Activated CD4-positive, alpha-beta memory T cell treated with anti-CD3 and anti-CD28 coated beads, Interleukin-2, amount 10 ng/mL, durations not matched to agents 7 days and 5 days (primary cell): ENCODE data around the gene BLCAP. TPM values are rescaled to one million over a fixed set of nuclear protein-coding genes. Genes with fewer than 3 reads are reported as not detected.
"Not testable (repeated sequence)": the region's sequence is repeated elsewhere in the genome, so short reads cannot be mapped to it uniquely, and the experiment has no call there.

Experiments
- CTCF ChIA-PET: fragments of 350-600 bp; sonication (Branson Sonifier 250); formaldehyde crosslinking; loops from one replicate; lab custom pipeline; 2021; ENCODE audit warnings: antibody characterized with exemption, inconsistent platforms; lab: Charles Lee
- POLR2A ChIA-PET: fragments of 350-600 bp; sonication (Branson Sonifier 250); formaldehyde crosslinking; loops from one replicate; lab custom pipeline; 2021; ENCODE audit warnings: antibody characterized with exemption; lab: Charles Lee
- DNase-seq: peaks from one replicate; pipeline ENCODE4 v3.0.0-alpha.2; 2020
- H3K27ac Mint-ChIP-seq: one replicate; pipeline ENCODE4 v1.8.0; 2021; ENCODE audit warnings: mild to moderate bottlenecking, mixed read lengths
- H3K27me3 Mint-ChIP-seq: one replicate; pipeline ENCODE4 v1.8.0; 2021; ENCODE audit warnings: mixed read lengths
- H3K36me3 Mint-ChIP-seq: one replicate; pipeline ENCODE4 v1.8.0; 2021; ENCODE audit warnings: low read depth, mixed read lengths
- H3K4me1 Mint-ChIP-seq: one replicate; pipeline ENCODE4 v1.8.0; 2021; ENCODE audit warnings: mixed read lengths
- H3K4me3 Mint-ChIP-seq: one replicate; pipeline ENCODE4 v1.8.0; 2021; ENCODE audit warnings: mild to moderate bottlenecking, mixed read lengths
- H3K9me3 Mint-ChIP-seq: one replicate; pipeline ENCODE4 v1.8.0; 2021; ENCODE audit warnings: mixed read lengths
- total RNA-seq, 2 experiments: library from RNA; stranded (reverse); gene quantifications; one replicate each; pipeline ENCODE4 v1.2.3, GENCODE V29; 2021

The BLCAP gene
- total RNA-seq, 2 experiments from 2014 or later, result 37.7 to 39.4 TPM

GRCh38 chr20:37494796-37495195, 32.9 kb downstream of the BLCAP start:
- ChIA-PET POLR2A (no interaction called here), CTCF (interaction anchor here (0.6 kb wide), 1 partner anchor 511 kb away, joined by 3 read pairs; no protein-coding TSS in a partner anchor)

GRCh38 chr20:37494301-37494700, 33.4 kb downstream of the BLCAP start:
- Mint-ChIP-seq H3K36me3 (peaks cover 4% of the 10 kb centered on the region), H3K9me3 (no peaks in the 10 kb centered on the region), H3K4me3 (no peak overlapping the region), H3K4me1 (peaks cover 7% of the 10 kb centered on the region), H3K27me3 (no peaks in the 10 kb centered on the region), H3K27ac (no peak overlapping the region)
- CTCF ChIA-PET, result interaction anchor here (0.6 kb wide), 1 partner anchor 511 kb away, joined by 3 read pairs; no protein-coding TSS in a partner anchor
- no peak for DNase-seq
- POLR2A ChIA-PET, result no interaction called here

More at GRCh38 chr20:37494796-37495195, 32.9 kb downstream of the BLCAP start:
- no peaks in the 10 kb centered on the region for H3K27me3 Mint-ChIP-seq
- DNase-seq, result no peak
- no peak overlapping the region for H3K4me3 Mint-ChIP-seq
- H3K9me3 Mint-ChIP-seq, result no peaks in the 10 kb centered on the region
- peaks cover 4% of the 10 kb centered on the region for H3K36me3 Mint-ChIP-seq
- peaks cover 7% of the 10 kb centered on the region for H3K4me1 Mint-ChIP-seq
- no peak overlapping the region for H3K27ac Mint-ChIP-seq

GRCh38 chr20:37492945-37493344, 34.7 kb downstream of the BLCAP start:
- Mint-ChIP-seq H3K36me3 (peaks cover 4% of the 10 kb centered on the region), H3K9me3 (no peaks in the 10 kb centered on the region)
- POLR2A ChIA-PET, result no interaction called here

GRCh38 chr20:37492096-37492625, 35.5 kb downstream of the BLCAP start:
- no peak for DNase-seq
- Mint-ChIP-seq H3K9me3 (no peaks in the 10 kb centered on the region), H3K27ac (no peak overlapping the region), H3K4me1 (peaks cover 7% of the 10 kb centered on the region), H3K36me3 (peaks cover 4% of the 10 kb centered on the region), H3K27me3 (peaks cover 3% of the 10 kb centered on the region), H3K4me3 (no peak overlapping the region)
- ChIA-PET POLR2A (no interaction called here), CTCF (no interaction called here)

More at GRCh38 chr20:37492945-37493344, 34.7 kb downstream of the BLCAP start:
- CTCF ChIA-PET, result no interaction called here
- Mint-ChIP-seq H3K27ac (no peak overlapping the region), H3K4me1 (peaks cover 7% of the 10 kb centered on the region), H3K27me3 (no peaks in the 10 kb centered on the region), H3K4me3 (no peak overlapping the region)
- DNase-seq, result no peak

DNA sequence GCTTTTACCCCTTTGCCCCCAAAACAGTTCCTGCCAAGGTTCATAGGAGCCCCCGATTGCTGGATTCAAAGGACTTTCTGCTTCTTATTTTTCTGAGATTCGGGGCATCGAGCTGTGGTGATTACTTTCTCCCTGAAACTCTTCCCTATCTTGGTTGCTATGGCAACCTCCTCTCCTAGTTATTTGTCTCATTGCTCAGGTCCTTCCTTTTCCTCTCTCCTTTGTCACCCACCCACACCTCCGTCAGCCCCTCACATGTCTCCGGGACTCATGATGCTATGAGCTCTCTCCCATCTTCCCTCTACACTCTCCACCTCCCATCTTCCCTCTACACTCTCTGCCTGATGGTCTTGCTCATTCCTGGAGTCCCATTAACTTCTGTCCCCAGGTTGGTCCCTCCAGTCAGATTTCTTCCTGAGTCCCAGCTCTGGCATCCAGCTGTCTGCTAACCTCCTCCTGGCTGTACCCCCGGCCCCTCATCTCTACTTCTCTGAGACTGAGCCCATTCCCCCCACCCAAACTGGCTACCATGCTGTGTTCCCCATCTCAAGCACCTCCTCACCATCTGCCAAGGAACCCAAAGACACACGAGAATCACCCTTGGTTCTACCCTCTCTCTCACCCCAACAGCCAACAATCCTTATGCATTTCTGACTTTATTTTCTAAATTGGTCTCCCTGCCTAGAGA, 36.9 kb downstream of the BLCAP start:
- no peak for DNase-seq
- CTCF ChIA-PET, result no interaction called here
- peaks cover 4% of the 10 kb centered on the region for H3K36me3 Mint-ChIP-seq
- H3K27me3 Mint-ChIP-seq, result peaks cover 5% of the 10 kb centered on the region
- no peak overlapping the region for H3K27ac Mint-ChIP-seq
- no peaks in the 10 kb centered on the region for H3K9me3 Mint-ChIP-seq
- H3K4me1 Mint-ChIP-seq, result peaks cover 7% of the 10 kb centered on the region
- POLR2A ChIA-PET, result no interaction called here
- H3K4me3 Mint-ChIP-seq, result no peak overlapping the region

- POLR2A ChIA-PET, H3K27ac Mint-ChIP-seq, CTCF ChIA-PET, H3K4me1 Mint-ChIP-seq, DNase-seq, H3K9me3 Mint-ChIP-seq, H3K4me3 Mint-ChIP-seq, H3K36me3 Mint-ChIP-seq: not testable (repeated sequence)
- H3K27me3 Mint-ChIP-seq, result peaks cover 23% of the 10 kb centered on the region
These were observed 41.5 kb downstream of the BLCAP start for GRCh38 chr20:37486209-37486608.

DNA sequence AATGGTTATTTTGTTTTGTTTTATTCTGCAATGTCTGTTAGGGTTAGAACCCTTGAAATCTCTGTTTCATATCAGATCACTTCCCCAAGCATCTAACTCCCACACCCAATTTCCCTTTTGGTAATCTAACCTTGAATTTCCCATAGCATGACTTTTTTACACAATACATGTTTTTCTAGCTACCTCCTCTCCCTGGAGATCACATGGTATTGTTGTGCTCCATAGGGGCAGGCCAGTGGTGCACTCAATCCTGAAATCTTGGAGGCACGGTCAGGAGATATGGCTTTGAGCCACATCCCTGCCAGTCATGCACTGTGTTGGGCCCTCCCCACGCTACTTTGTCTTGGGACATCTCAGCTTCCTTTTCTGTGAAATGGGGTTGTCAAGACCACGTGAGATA, 43.3 kb downstream of the BLCAP start:
- Mint-ChIP-seq H3K27me3 (peaks cover 26% of the 10 kb centered on the region), H3K36me3 (no peaks in the 10 kb centered on the region), H3K27ac (no peak overlapping the region), H3K4me3 (no peak overlapping the region), H3K9me3 (no peaks in the 10 kb centered on the region), H3K4me1 (peaks cover 2% of the 10 kb centered on the region)
- POLR2A ChIA-PET, result no interaction called here
- DNase-seq, result no peak
- CTCF ChIA-PET, result no interaction called here

DNA sequence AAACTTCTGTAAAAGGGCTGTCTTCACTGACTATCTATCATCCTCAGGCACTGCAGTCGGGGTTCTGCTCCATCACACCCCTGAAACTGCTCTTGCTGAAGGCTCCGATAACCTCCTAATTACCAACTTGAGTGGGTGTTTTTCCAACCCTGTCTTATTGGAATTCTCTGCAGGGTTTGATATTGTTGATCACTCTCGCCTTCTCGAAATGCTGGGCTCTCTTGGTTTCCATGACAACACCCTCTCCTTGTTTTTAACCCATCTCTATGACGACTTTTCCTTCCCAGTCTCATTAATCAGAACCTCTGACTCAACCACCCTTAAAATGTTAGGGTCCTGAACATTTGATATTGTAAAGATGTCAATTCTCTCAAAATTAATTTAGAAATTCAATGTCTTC, 46.1 kb downstream of the BLCAP start:
- ChIA-PET CTCF (interaction anchor here (1.1 kb wide), 1 partner anchor 286 kb away, joined by 3 read pairs; no protein-coding TSS in a partner anchor), POLR2A (no interaction called here)
- Mint-ChIP-seq H3K36me3 (no peaks in the 10 kb centered on the region), H3K9me3 (no peaks in the 10 kb centered on the region), H3K4me1 (peaks cover 2% of the 10 kb centered on the region), H3K27me3 (peaks cover 28% of the 10 kb centered on the region), H3K27ac (no peak overlapping the region), H3K4me3 (no peak overlapping the region)
- DNase-seq, result no peak

- DNase-seq, result no peak
- H3K9me3 Mint-ChIP-seq, result no peaks in the 10 kb centered on the region
- H3K4me1 Mint-ChIP-seq, result peaks cover 2% of the 10 kb centered on the region
- POLR2A ChIA-PET, result no interaction called here
- CTCF ChIA-PET, result no interaction called here
- no peaks in the 10 kb centered on the region for H3K36me3 Mint-ChIP-seq
- no peak overlapping the region for H3K27ac Mint-ChIP-seq
- H3K4me3 Mint-ChIP-seq, result no peak overlapping the region
- peaks cover 29% of the 10 kb centered on the region for H3K27me3 Mint-ChIP-seq
These were observed 46.8 kb downstream of the BLCAP start for GRCh38 chr20:37480919-37481318.

DNA sequence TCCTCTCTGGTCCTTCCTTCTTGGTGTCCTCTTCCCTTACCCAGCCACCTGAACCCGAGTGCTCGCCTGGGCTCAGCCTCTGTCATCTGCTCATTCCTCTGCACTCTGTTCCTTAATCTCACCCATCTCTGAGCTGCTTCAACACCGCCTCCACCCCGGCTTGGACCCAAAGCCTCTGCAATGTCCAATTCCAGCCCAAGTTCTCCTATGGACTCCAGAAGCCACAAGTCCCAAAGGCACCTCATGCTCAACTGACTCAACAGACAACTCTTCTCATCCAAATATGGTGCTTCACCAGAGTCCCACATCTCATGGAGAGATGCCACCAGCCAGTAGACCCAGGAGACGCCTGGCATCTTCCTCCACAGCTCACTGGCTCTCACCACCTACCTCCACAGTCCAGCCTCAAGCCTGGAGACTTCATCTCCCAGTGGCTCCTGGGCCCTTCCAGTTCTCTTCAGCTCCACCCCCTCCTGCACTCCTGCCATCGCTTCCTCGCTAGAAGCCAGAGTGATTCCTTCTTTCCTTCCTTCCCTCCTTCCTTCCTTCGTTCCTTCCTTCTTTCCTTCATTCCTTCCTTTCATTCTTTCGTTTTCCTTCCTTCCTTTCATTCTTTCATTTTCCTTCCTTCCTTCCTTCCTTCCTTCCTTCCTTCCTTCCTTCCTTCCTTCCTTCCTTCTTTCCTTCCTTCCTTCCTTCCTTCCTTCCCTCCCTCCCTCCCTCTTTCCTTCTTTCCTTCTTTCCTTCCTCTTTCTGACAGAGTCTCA, 47.6 kb downstream of the BLCAP start:
- ChIA-PET CTCF (no interaction called here), POLR2A (no interaction called here)
- Mint-ChIP-seq H3K9me3 (no peaks in the 10 kb centered on the region), H3K4me1 (peaks cover 2% of the 10 kb centered on the region), H3K4me3 (no peak overlapping the region), H3K36me3 (no peaks in the 10 kb centered on the region), H3K27me3 (peaks cover 30% of the 10 kb centered on the region), H3K27ac (no peak overlapping the region)
- DNase-seq, result no peak

DNA sequence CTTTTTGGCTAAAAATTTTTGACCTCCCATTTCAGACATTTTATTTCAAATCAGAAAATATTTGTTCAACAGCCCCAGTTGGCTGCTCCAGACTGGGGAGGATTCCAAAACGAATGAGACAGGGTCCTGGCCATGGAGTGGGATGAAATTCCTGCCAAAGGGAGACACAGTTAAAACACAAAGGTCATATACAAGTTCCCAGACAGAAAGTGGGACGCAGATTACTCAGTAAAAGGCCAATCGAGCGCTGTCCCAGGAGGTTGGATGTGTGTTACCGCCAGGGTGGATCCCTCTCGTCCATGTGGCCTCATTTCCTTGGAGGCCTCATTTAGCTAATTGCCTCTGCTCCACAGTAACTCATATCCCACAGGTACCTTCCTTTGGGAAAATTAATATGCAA, 48.4 kb downstream of the BLCAP start:
- Mint-ChIP-seq H3K27me3 (peaks cover 26% of the 10 kb centered on the region), H3K4me1 (peaks cover 2% of the 10 kb centered on the region), H3K36me3 (no peaks in the 10 kb centered on the region), H3K27ac (no peak overlapping the region), H3K4me3 (no peak overlapping the region), H3K9me3 (no peaks in the 10 kb centered on the region)
- POLR2A ChIA-PET, result no interaction called here
- DNase-seq, result no peak
- CTCF ChIA-PET, result no interaction called here

DNA sequence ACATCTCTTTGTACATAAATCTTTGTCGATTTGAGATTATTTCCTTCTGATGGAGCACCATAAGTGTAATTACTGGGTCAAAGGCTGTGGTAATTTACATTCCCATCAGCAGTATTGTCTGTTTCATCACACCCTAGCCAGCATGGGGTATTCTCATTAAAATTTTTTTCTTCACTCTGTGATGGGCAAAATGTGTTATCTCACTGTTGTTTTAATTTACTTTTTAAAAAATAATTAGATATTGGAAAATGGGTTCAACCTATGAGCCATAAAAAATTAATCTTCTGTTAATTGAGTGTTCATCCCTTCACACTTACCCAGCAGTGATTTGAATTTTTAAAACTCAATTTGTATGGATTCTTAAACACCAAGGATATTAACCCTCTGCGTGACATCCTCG, 50.6 kb downstream of the BLCAP start:
- no peaks in the 10 kb centered on the region for H3K4me1 Mint-ChIP-seq
- ChIA-PET POLR2A (interaction anchor here (1.2 kb wide), 1 partner anchor 22 kb away, joined by 3 read pairs; no protein-coding TSS in a partner anchor), CTCF (no interaction called here)
- no peak overlapping the region for H3K27ac Mint-ChIP-seq
- H3K36me3 Mint-ChIP-seq, result no peaks in the 10 kb centered on the region
- H3K4me3 Mint-ChIP-seq, result no peak overlapping the region
- peaks cover 23% of the 10 kb centered on the region for H3K27me3 Mint-ChIP-seq
- no peak for DNase-seq
- H3K9me3 Mint-ChIP-seq, result no peaks in the 10 kb centered on the region

DNA sequence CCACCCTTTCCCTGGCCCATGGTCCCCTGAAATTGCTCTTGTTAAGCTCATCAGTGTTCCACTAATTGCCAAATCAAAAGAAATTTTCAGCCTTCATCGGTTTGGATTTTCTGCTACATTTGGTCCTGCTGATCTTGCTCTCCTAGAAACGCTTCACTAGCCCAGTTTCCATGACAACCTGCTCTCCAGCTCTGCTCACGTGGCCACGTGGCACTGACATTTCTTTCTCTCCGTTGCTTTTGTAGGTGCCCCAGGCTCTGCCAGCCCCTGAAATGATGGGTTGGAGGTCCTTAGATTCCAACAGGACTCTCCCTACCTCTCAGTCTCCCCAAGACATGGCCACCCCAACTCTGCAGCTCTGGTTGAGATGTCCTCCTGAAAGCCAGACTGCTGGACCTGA, 52.4 kb downstream of the BLCAP start:
- H3K4me3 Mint-ChIP-seq, result no peak overlapping the region
- CTCF ChIA-PET, result no interaction called here
- DNase-seq, result no peak
- POLR2A ChIA-PET, result no interaction called here
- H3K9me3 Mint-ChIP-seq, result no peaks in the 10 kb centered on the region
- no peak overlapping the region for H3K27ac Mint-ChIP-seq
- no peaks in the 10 kb centered on the region for H3K36me3 Mint-ChIP-seq
- H3K4me1 Mint-ChIP-seq, result no peaks in the 10 kb centered on the region
- peaks cover 15% of the 10 kb centered on the region for H3K27me3 Mint-ChIP-seq
